Fibroblast of lung (primary cell): ENCODE results near the gene SLC16A10.

ENCODE experiments used
- CTCF ChIP-seq, 2 donors: IDR thresholded peaks in 1 of 2; conservative IDR thresholded peaks in 1 of 2; 1 replicate in 1 of 2; 2 replicates in 1 of 2; pipeline ENCODE4 v1.5.1; 2011 to 2012; ENCODE audit warnings: low read length in 2 of 2, control low read depth in 1 of 2, inconsistent platforms in 1 of 2, low read depth in 1 of 2, mild to moderate bottlenecking in 1 of 2
- EZH2 ChIP-seq: IDR thresholded peaks from 2 replicates; pipeline ENCODE4 v1.5.1; 2012; ENCODE audit warnings: low read length, control low read depth, mild to moderate bottlenecking; ENCODE audit errors: missing control alignments

DNA sequence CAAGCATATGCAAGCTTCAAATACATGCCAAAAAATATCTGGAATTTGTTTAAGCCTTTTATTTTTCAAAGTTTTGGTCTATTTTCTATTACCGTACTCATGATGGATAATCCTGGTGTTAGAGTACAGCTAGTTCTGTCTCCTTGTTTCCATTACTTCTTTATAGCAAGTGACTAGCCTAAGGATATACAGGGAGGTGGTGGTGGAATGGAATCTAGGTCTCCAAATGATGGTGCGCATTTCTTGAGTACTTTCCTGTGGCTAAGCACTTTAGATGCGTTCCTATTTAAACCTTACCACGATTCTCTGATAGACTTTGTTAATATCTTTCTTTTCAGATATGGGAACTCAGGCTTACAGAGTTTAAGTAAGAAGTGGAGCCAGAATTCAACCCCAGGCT lies 3.5 kb downstream of the SLC16A10 start:
- TF ChIP-seq CTCF (conservative IDR thresholded peaks at IDR 0.05 in 1 of 2, IDR thresholded peaks at IDR 0.05 in 1 of 2; ENCODE audit: low read depth in 1 of 2, low read length in 2 of 2) = no peak
- TF ChIP-seq EZH2 = no peak
